GM06990 (cell line): ENCODE data around the gene TLR2.
A peak's percentile ranks its signal among the peaks of the same experiment; 100 is the strongest.

Experiments
- DNase-seq: peaks from one replicate; pipeline ENCODE4 v3.0.0-alpha.2; 2011; ENCODE audit not compliant: insufficient read length; ENCODE audit errors: extremely low read depth
- H3K27me3 ChIP-seq: replicated peaks from 2 replicates; pipeline ENCODE4 v1.6.0; 2011; ENCODE audit warnings: low read length; ENCODE audit not compliant: control insufficient read depth, insufficient read depth
- H3K36me3 ChIP-seq: 2 replicates; pipeline ENCODE4 v1.5.1; 2011; ENCODE audit warnings: low read length; ENCODE audit not compliant: control insufficient read depth, insufficient read depth
- H3K4me3 ChIP-seq: replicated peaks from 2 replicates; pipeline ENCODE4 v1.5.1; 2011; ENCODE audit warnings: low read depth, mild to moderate bottlenecking, control low read depth, low read length
- TF ChIP-seq, protein P1 (sequence below): IDR thresholded peaks from 2 replicates; pipeline ENCODE4 v1.5.1; 2011; ENCODE audit warnings: low read length, control low read depth, mild to moderate bottlenecking, inconsistent platforms; ENCODE audit not compliant: insufficient read depth, poor library complexity, severe bottlenecking

Gene TLR2

GRCh38 chr4:153679486-153679885 lies 4.6 kb upstream of the TLR2 start:
- DNase-seq: no peak
- H3K4me3 ChIP-seq: no peak overlapping the region
- no peaks in the 10 kb centered on the region for H3K36me3 ChIP-seq
- TF ChIP-seq, protein P1, sequence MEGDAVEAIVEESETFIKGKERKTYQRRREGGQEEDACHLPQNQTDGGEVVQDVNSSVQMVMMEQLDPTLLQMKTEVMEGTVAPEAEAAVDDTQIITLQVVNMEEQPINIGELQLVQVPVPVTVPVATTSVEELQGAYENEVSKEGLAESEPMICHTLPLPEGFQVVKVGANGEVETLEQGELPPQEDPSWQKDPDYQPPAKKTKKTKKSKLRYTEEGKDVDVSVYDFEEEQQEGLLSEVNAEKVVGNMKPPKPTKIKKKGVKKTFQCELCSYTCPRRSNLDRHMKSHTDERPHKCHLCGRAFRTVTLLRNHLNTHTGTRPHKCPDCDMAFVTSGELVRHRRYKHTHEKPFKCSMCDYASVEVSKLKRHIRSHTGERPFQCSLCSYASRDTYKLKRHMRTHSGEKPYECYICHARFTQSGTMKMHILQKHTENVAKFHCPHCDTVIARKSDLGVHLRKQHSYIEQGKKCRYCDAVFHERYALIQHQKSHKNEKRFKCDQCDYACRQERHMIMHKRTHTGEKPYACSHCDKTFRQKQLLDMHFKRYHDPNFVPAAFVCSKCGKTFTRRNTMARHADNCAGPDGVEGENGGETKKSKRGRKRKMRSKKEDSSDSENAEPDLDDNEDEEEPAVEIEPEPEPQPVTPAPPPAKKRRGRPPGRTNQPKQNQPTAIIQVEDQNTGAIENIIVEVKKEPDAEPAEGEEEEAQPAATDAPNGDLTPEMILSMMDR: no peak
- peaks cover 3% of the 10 kb centered on the region; the same call in 1 of the 2 replicates for H3K27me3 ChIP-seq

GRCh38 chr4:153683763-153684181 lies 308 bp upstream of the TLR2 start:
- TF ChIP-seq, protein P1: no peak
- Histone ChIP-seq H3K4me3 (peak overlapping the region; percentile 69), H3K27me3 (peaks cover 3% of the 10 kb centered on the region; the same call in 1 of the 2 replicates), H3K36me3 (no peaks in the 10 kb centered on the region)
- no peak for DNase-seq

DNA sequence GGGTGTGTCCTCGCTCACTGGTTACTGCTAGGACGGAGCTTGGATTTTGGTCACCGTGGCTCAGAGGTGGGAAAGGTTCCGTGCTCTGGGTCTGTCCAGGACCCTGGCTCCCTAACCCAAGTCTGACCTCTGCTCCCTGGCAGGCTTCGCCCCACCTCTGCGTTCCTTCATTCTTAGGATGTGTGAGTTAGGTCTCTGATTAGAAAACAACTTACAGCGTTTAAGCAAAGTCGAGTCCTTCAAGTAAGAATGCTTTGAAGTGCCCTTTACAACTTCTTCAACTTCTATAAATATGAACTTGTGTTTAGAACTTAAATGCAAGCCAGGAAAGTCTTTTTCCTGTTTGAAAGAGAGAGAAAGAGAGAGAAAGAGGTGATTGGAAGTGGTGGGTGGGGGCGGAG lies 891 bp downstream of the TLR2 start:
- H3K4me3 ChIP-seq: peak overlapping the region; percentile 69
- no peak for DNase-seq
- no peaks in the 10 kb centered on the region for H3K36me3 ChIP-seq
- peaks cover 3% of the 10 kb centered on the region; the same call in 1 of the 2 replicates for H3K27me3 ChIP-seq
- TF ChIP-seq, protein P1: no peak

DNA sequence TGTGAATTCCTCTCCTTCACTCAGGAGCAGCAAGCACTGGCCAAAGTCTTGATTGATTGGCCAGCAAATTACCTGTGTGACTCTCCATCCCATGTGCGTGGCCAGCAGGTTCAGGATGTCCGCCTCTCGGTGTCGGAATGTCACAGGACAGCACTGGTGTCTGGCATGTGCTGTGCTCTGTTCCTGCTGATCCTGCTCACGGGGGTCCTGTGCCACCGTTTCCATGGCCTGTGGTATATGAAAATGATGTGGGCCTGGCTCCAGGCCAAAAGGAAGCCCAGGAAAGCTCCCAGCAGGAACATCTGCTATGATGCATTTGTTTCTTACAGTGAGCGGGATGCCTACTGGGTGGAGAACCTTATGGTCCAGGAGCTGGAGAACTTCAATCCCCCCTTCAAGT lies 20.4 kb downstream of the TLR2 start:
- no peaks in the 10 kb centered on the region for H3K27me3 ChIP-seq
- DNase-seq: no peak
- H3K4me3 ChIP-seq: no peak overlapping the region
- TF ChIP-seq, protein P1: no peak
- H3K36me3 ChIP-seq: no peaks in the 10 kb centered on the region

DNA sequence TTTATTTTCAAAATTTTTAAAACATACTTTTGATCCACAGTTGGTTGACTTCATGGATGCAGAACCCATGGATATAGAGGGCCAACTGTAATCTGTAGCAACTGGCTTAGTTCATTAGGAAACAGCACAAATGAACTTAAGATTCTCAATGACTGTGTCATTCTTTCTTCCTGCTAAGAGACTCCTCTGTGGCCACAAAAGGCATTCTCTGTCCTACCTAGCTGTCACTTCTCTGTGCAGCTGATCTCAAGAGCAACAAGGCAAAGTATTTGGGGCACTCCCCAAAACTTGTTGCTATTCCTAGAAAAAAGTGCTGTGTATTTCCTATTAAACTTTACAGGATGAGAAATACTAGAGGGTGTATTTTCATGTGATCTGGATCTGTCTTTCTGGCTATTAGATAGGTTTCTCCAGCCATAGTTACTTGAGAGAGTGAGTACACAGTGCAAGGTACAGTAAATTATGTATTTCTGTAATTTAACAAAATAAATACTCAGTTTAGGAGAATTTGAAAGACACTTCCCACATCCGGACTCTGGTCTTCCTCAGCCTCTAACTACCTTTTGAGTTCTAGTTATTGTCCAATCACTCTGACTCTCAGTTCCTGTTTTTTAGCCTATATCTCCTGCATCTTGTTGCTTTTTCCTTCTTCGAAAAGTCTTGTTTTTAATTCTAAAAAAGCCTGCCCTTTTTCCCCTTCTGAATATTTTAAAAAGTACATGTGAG lies 21.8 kb downstream of the TLR2 start:
- Histone ChIP-seq H3K27me3 (no peaks in the 10 kb centered on the region), H3K36me3 (no peaks in the 10 kb centered on the region), H3K4me3 (no peak overlapping the region)
- no peak for DNase-seq
- TF ChIP-seq, protein P1: no peak
